GM18867 (cell line): ENCODE measurements around the gene OLFM1.
"Not testable (repeated sequence)": the region's sequence is repeated elsewhere in the genome, so short reads cannot be mapped to it uniquely, and the experiment has no call there.

ENCODE experiments used
- ATAC-seq: cut with Tn5 transposase; IDR thresholded peaks from one replicate; pipeline ENCODE4 v1.9.1; 2021; ENCODE audit warnings: mild to moderate bottlenecking, moderate library complexity; ENCODE audit not compliant: unreplicated experiment

The OLFM1 gene

DNA sequence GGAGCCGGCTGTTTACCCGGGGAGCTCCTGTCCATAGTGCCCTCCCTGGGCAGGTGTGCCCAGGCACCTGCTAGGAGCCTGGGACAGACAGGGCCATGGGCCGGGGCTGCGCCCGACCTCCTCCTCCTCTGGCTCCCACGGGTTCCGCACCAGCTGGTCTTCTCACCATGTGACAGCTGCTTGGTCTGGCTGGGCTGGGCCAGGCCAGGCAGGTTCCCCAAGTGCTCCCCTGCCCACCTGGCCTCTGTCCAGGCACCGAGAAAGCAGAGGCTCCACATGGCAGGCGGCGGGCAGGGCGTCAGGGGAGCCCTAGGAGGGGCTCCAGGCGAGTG is 60.0 kb downstream of the OLFM1 start:
- ATAC-seq, result no peak

GRCh38 chr9:135147938-135148337 is 60.5 kb downstream of the OLFM1 start:
- no peak for ATAC-seq

- ATAC-seq, result no peak
Observed at GRCh38 chr9:135148386-135148785, 60.9 kb downstream of the OLFM1 start.

DNA sequence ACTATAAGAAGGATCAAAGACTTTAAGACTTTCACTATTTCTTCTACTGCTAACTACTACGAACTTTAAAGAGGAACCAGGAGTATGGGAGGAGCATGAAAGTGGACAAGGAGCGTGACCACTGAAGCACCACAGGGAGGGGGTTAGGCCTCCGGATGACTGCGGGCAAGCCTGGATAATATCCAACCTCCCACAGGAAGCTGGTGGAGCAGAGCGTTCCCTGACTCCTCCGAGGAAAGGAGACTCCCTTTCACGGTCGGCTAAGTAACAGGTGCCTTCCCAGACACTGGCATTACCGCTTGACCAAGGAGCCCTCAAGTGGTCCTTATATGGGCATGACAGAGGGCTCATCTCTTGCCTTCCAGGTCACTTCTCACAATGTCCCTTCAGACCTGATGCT is 62.4 kb downstream of the OLFM1 start:
- not testable (repeated sequence) for ATAC-seq

GRCh38 chr9:135150981-135151380 is 63.5 kb downstream of the OLFM1 start:
- ATAC-seq, result no peak

DNA sequence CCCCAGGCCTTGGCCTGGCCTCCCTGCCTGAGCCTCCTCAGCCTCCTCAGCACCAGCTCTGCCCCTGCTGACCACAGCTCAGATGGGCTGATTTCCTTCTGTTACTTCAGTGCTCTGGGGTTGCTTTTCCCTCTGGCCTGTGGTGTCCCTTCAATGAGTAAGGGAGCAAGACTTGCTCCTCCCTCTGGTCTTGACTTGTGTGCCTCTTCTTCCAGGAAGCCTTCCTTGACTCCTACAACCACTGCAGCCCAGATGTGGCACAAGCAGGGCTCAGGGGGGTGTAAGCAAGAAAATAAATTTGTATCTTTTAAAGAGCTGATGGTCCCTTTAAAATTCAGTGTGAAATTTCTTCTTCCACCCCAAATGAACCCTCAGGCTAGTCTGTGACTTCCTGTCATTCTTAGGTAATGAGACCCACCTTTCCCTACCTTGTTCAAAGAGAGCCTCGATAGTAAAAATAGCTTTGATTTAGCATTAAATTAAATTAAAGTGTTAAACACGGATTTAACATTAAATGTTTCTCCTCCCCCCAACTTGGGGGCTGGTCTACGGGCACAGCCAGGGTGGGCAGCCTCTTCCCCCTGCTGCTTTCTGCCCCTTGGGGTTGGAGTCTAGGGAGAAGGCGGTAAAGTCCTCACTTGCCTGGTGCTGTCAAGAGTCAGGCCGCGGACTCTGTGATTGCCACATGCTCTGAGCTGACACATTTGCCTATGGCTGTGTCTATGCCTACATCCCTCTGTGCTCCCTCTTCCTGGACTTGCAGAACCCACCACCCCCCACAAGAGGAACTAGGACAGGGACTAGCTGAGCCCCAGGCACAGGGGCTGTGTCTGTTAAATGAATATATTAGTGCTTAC is 64.5 kb downstream of the OLFM1 start:
- no peak for ATAC-seq

GRCh38 chr9:135152614-135153334 is 65.3 kb downstream of the OLFM1 start:
- ATAC-seq, result no peak

- ATAC-seq, result no peak
Observed at GRCh38 chr9:135154050-135154615, 66.7 kb downstream of the OLFM1 start.

- no peak for ATAC-seq
Observed at GRCh38 chr9:135155396-135155795, 67.9 kb downstream of the OLFM1 start.

DNA sequence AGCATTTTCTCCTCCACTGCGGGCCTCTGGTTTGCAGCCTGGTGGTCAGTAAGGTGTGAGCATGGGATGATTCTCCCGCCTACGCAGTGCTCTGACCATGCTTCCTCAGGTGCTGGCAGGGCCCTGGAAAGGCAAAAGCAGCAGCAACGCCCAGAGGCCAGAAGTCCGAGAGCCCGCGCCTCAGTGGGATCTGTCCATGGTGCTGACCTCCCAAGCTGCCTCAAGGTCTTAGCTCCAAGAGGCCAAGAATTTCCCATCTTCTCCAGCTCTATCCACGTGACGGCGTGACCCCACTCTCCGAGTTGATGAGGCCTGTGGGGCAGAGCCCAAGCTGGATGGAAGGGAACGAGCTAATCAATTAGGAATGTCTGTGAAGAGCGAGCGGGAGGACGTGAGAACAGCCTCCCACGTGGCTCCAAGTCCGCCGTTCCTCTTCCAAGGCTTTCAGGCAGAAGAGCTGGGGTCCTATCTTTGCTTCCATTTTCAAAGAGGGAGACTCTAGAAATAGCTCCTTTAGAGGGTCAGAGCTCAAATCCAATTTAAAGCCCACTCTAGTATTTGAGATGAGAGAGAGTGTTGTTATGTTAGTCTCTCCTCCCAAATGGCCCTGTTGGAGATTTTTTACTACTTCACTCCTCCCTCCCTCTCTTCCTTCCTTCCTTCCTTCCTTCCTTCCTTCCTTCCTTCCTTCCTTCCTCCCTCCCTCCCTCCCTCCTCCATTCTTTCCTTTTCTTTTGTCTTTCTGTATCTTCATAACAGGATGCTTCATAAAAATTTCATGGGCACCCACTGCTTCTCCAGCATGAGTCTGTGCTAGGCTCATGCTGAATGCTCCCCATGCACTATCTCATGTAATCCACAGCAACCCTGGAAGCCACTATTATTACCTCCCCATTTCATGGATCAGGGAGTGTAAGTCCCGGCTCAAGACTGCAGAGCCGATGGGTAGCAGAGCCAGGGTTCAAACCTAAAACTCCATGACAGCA is 69.3 kb downstream of the OLFM1 start:
- ATAC-seq, result no peak

- ATAC-seq, result no peak
Observed at GRCh38 chr9:135157856-135158563, 70.5 kb downstream of the OLFM1 start.

DNA sequence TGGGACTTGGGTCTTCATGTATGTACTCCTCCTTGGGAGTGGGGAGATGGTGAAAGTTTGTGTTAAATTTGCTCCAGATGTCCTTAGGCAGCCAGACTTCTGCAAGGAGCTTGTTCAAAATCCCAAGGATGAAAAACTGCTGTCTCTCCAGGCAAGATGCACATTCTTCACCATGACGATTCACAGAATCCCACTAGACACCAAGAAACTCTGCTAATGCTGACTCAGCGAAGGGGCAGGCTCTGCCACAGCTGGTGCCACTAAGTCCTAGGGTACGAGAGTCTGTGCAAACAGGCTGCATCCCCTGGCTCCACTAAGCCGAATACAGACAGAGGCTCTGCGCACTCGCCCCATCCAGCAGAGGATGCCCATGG is 71.1 kb downstream of the OLFM1 start:
- no peak for ATAC-seq

- ATAC-seq, result no peak
Observed at GRCh38 chr9:135159801-135160200, 72.3 kb downstream of the OLFM1 start.

- no peak for ATAC-seq
Observed at GRCh38 chr9:135160862-135161261, 73.4 kb downstream of the OLFM1 start.

GRCh38 chr9:135162599-135162998 is 75.1 kb downstream of the OLFM1 start:
- not testable (repeated sequence) for ATAC-seq

- no peak for ATAC-seq
Observed at GRCh38 chr9:135163023-135163780, 75.7 kb downstream of the OLFM1 start.

DNA sequence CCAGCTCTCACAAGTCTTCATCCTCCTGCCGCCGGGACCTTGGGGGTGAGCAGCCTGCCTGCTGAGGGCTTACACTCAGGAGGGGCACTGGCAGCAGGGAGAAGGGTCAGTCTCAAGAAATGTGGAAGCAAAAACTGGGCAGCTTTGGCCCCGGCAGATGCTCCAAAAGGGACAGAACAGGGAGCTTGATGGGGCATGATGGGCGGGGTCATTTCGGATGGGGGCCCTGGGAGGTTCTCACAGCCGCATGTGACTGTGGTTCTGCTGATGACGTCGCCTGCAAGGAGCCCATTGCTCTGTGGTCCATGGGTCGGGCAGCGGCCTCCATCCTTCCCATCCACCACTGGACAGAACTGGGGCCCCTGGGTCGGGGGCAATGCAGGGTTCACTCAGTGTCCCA is 76.6 kb downstream of the OLFM1 start:
- no peak for ATAC-seq

DNA sequence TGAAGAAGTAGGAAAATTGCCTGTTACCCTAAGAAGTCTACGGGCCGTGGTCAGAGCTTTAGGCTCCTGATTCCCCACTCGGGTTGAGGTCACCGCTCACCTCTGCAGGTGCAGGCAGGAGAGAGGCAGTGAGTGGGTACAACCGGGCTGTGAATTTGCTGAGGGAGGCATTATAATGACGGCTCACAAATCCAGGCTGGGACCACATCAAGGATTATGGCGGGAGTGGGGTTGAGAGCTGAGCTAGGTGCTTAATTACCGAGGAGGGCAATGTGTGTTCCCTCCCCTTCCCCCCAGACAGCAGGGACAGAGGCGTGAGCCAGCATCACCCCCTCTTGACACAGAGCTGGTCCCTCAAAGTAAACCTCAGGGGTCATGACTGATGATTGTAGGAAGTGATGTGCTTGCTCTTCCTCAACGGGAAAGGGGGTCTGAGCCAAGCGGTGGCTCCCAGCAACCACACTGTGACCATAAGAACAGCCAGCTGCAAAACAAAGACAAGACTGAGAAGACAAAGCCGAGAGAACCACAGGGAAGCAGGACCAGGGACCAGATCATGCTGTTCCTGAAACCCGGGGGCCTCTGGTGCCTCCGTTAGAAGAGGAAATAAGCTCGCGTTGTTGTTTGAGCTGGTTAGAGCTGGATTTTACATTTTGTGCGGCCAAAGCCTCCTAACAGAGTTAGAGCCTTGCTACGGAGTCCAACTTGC is 77.7 kb downstream of the OLFM1 start:
- ATAC-seq, result no peak
